HG03565 (cell line): ENCODE results near the gene RIT2.

Experiments used
- ATAC-seq: cut with Tn5 transposase; IDR thresholded peaks from one replicate; pipeline ENCODE4 v1.9.1; 2021; ENCODE audit warnings: mild to moderate bottlenecking, moderate library complexity; ENCODE audit not compliant: unreplicated experiment

Gene RIT2

DNA sequence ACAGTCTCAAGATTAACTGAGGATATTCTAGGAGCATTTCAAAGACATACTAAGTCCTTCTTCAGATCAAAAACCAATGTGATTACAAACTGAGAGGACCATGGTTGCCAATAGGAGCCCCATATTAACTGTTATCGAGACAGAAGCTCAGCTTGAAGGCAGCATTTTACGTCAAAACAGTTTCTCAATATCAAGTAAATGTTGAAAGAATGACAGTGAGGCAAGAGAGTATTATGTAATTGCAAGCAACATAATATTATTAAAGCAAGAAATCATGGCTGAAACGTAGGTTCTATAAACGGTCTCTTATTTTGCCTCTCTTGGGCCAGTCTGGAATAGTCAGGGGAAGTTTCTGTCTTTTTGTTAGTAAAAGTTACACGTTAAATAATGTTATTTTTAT is 22.9 kb downstream of the RIT2 start:
- ATAC-seq, result no peak

GRCh38 chr18:43081396-43081795 is 34.1 kb downstream of the RIT2 start:
- ATAC-seq, result no peak

DNA sequence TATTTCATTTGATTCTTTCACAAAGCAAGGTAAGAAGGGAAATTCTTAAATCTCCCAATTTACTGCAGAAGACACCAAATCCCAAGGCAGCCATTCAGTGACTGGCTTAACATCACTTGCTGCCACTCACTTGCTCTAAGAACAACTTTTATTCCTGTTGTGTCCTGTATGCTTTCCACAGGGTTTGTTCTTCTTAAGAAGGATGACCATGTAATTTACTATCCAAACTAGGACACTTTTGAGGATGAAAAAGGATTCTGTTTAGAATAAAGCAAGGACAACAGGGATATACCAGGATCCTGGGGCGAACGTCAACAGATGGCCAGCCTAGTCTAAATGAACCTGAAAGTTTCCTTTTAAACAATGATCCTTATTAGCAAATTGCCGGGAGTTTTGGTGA is 34.8 kb downstream of the RIT2 start:
- no peak for ATAC-seq

GRCh38 chr18:43079422-43079821 is 36.1 kb downstream of the RIT2 start:
- no peak for ATAC-seq

DNA sequence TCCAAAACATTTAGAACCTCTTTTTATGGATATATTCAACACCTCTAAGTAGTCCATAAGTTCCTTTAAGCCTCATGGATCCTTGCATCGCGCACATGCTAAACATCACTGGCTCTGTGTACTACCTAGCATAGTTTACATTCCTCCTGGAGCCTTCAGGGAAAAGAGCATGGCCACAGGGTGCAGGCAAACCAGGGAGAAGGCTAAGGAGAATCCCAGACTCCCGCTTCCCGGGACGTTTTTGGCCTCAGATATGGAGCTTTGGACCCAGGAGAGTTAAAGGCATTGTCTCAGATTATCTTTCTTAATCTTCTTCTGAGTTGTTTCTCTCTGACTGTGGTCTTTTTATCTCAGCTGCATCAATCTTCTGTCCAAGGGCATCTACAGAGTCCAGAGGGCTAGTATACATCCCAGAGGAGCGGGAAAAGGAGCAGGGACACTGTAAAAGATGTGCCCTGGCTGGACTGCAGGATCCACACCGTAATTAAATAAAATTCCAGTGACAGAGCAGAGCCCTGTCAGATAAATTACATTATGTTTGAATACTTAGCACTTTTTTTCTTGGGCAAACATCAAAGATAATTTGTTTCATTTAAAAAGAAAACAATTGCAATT is 36.9 kb downstream of the RIT2 start:
- ATAC-seq, result no peak

- no peak for ATAC-seq
Measured at GRCh38 chr18:43077510-43078308, 37.8 kb downstream of the RIT2 start.

DNA sequence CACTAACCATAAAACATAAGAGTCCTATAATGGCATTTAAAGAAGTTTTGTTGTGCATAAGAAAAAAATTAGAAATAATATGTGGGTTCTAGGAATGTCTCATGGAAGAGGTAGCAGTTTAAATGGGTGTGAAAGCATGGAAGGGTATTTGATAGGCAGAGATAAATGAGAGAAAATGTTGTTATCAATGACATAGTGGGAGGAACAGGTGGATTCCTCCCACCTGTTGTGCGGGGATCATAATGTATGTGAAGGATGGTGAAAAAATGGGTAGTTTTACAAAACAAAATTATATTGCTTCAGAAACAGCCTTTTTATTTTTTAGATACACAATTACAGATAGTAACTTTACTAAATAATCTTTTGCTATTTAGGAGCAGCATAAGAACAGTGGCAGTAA is 41.7 kb downstream of the RIT2 start:
- ATAC-seq, result no peak

DNA sequence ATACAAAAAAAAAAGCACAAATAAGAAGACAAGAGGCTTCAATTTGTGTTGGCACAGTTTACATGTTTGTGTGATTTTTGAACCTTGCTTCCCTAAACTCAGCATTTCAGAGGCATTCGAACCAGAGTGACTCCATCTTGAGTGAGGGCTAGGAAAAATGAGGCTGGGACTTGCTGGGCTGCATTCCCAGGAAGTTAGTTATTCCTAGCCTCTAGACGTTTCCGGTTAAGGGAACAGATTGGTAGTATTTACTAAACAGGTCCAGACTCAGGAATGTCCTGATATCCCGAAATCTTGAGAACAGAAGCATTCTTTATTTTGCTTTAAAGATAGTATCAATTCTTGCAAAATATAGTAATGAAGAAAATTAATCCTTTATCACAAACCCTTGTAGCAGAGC is 46.7 kb downstream of the RIT2 start:
- ATAC-seq, result no peak

- ATAC-seq, result no peak
Measured at GRCh38 chr18:43067570-43067969, 47.9 kb downstream of the RIT2 start.

GRCh38 chr18:43061816-43062215 is 53.7 kb downstream of the RIT2 start:
- ATAC-seq, result no peak

- no peak for ATAC-seq
Measured at GRCh38 chr18:43061318-43061717, 54.2 kb downstream of the RIT2 start.

DNA sequence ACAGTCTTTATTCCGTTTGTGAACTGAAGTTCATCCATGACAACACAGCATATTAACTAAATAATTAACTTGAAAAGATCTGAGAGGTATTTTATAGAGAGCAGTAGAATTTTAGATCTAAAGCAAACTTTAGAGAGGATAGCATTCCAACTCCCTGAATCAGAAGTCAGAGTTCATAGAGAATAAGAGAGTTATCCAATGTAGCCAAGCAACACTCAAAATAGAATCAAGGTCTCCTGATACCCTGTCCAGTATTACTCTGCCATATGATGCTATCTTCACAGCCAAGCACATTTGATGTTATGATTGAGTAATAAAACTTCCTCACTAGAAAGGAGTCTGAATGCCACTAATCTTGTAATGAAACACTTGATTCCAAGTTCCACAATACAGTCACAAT is 55.5 kb downstream of the RIT2 start:
- no peak for ATAC-seq

DNA sequence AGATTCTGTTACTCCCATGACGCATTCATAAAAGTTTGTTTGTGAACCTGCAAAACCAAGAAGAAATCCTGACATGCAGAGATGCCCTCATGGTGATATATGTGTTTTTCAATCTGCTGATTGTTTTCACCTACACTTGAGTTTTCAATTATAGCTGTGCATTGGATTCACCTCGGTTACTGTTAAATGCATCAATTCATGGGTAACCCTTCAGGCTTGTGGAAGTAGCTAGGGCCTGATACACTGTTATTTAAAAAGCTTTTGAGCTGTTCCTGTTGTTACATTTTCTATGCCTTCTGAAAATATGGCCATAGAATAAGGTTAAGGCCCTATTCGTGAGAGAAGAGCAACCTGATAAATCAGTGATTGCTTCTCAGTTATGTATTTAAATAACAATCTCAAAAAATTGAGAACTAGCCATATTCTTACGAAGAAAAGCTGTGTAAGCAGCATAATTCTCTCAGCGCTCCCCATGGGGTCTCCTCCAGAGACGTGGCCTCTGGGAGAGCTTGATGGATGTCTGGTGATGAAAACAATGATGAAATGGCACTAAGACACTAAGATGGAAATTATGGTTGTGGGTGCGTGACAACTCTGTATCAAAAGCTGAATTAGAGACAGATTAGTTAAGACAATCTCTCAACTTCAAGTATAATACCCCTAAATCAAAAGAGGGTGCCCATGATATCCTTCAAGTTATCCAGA is 60.5 kb downstream of the RIT2 start:
- ATAC-seq, result no peak

DNA sequence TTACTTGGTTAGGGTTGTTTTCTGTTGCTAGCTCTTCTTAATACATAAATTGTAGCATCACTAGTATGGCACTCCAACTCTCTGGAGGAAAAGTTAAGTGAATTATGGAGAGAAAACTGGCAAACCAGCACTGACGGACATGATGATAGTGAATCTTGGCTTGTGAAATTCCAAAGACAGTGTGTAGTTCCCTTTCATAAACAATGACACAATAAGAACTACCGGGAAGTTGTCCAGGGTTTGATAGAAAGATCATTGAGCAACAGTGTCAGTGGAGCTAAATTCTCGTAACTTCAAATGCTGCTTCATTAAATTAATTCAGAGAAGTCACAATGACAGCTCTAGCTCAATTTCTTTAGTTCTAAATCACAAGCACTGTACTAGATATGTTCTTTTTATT is 66.5 kb downstream of the RIT2 start:
- no peak for ATAC-seq

DNA sequence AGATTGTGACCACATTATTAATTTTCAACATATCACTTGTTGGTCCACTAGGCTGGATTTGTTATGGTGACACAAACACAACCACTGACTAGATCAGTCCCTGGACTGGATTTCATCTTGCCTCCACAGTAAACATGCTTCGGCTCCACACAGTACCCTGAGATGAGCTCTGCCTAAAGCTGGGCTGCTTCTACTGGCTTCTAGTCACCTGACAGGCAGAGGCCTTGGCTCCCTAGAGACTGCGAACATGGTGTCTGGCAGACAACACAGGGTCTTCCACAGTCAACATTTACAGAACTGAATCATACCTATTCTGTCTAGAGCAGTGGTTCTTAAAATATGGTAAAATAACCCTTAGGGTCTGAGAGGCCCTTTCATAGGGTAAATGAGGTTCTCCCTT is 69.2 kb downstream of the RIT2 start:
- no peak for ATAC-seq

DNA sequence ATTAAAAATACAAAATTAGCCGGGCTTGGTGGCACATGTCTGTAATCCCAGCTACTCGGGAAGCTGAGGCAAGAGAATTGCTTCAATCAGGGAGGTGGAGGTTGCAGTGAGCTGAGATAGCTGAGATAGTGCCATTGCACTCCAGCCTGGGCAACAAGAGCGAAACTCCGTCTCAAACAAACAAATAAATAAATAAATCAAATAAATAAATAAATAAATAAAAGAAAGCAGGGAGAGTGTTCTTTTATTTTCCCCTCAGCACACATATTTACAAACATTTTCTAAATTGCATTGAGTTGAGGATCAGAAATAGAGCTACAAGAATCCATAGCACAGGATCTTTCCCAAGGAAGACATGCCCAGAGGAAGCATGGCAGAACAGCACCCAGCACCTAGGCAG is 71.9 kb downstream of the RIT2 start:
- ATAC-seq, result no peak

DNA sequence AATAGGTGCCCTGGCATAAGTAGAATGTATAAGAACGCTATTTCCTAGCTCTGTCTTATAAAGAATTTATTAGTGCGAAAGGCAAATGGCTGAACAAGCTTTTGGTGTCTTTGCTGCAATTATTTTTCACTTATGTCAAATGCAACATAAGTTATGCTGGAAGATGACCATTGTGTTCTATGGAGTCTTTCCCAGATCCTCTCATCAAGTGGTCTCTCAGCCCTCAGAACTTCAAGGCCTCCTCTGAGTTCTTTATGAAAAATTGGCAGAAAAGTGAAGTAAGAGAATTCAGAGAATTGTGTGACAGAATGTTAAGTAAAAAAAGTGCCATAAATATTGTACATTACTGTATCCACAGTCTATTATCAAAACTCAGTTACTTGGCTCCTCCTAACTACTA is 75.2 kb downstream of the RIT2 start:
- no peak for ATAC-seq

GRCh38 chr18:43034683-43035500 is 80.6 kb downstream of the RIT2 start:
- no peak for ATAC-seq

GRCh38 chr18:43031169-43031568 is 84.3 kb downstream of the RIT2 start:
- no peak for ATAC-seq

DNA sequence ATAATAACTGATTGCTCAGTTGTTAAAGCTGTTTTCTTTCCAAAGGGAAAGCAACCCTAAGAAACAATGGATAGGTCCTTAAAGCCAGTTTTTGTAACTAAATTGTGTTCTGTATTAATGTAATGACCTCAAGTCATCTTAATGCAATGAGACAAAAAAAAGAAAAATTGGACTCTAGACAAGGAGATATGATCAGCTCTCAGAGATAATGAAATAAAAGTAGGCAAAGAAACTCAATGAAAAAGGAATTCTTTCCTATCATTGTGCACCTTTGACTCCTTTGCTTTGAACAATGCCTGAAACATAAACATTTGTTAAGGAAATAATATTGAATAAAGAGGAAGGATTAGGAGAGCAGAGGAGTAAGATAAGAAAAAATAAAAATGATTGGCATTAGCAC is 86.1 kb downstream of the RIT2 start:
- ATAC-seq, result no peak

GRCh38 chr18:43022874-43023273 is 92.6 kb downstream of the RIT2 start:
- ATAC-seq, result no peak
